Activated CD4-positive, alpha-beta T cell treated with anti-CD3 and anti-CD28 coated beads, Interleukin-2, amount 50 U/mL, for 1 hour (primary cell): Measurements from ENCODE around the gene KRTAP23-1.

Experiments
- DNase-seq: peaks from one replicate; pipeline ENCODE4 v3.0.0-alpha.2; 2020

KRTAP23-1 gene

GRCh38 chr21:30305136-30305535 lies 43.3 kb downstream of the KRTAP23-1 start:
- no peak for DNase-seq
